Ammon's horn (tissue), 1 donor: ENCODE data around the gene TMEM205.
"Not testable (repeated sequence)": the region's sequence is repeated elsewhere in the genome, so short reads cannot be mapped to it uniquely, and the experiment has no call there.

ENCODE experiments used
- DNase-seq: peaks from one replicate; pipeline ENCODE4 v3.0.0-alpha.2; 2016; ENCODE audit warnings: low spot score

TMEM205 gene

DNA sequence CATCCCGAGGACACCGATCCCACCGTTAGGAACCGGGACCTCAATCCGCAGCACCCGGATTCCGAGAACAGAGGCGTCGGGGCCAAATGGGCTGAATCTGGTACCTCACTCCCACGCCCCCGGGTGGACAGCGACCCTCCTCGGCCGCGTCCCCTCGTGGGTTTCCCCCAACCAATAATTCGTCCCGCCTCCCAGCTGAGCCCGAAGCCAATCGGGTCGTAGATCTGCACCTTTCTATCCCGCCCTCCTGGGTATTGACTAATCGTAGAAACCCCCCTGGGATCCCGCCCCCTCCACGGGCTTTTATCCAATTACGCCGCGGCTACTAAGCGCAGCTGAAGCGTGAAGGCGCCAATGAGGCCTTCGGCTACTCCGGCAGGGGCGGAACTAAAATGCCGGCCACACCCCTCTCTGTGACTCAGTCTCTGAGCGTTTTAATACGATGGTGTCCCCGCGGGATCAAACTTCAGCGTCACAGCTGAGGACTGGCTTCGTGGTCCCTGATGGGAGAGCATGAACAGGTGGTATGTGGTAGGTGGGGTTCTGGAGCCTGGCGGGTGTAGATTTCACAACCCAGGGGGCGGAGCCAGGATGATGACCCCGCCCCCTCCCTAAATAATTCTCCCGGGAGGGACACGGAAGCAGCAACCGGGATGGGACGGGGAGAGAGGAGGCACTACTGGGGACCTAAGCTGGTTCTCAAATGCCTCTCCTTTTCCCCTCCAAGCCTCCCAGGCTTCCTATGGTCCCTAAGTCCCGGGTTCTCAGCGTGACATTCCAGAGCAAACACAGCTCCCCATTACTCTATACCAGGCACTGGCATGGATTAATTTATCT lies at the start of gene TMEM205, which contains the start of gene CCDC159:
TSS of gene TMEM205 (minus strand) at position 165 of the 837 bp plus-strand sequence. CDS start 649 bp downstream, outside the sequence.
TSS of gene CCDC159 (plus strand) at position 416 of the 837 bp plus-strand sequence. CDS start at position 504, 88 bp downstream.
- peak; percentile 98 for DNase-seq

DNA sequence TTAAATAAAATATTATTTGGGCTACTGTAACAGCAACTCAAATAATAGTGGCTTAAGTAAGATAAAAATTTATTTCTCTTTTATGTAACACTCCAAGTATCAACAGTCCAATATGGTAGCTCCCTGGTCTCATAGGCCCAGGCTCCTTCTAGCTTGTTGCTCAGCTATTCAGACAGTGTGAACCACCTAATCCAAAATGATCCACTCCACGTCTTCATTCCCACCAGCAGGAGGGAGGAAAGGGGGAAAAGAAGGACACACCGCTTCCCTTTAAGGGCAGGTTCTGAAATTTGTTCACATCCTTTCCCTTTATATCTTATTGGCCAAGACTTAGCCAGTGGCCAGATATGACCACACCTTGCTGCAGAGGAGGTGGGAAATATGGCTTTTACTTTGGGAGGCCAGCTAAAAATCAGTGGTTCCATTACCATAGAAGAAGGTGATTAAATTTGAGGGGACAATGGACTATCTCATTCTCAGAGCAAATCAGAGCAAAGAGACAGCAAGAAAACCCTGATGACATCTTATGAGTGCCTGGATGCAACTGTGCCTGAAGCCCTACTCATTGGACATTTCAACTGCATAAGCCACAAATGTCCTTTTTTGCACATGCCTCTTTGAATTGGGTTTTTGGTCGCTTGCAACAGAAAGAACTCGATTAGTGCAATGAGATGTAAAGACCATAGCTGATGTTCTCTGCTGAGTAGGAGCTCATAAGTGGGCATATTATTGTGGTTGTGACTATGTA lies 45.0 kb upstream of the TMEM205 start:
- DNase-seq, result no peak

DNA sequence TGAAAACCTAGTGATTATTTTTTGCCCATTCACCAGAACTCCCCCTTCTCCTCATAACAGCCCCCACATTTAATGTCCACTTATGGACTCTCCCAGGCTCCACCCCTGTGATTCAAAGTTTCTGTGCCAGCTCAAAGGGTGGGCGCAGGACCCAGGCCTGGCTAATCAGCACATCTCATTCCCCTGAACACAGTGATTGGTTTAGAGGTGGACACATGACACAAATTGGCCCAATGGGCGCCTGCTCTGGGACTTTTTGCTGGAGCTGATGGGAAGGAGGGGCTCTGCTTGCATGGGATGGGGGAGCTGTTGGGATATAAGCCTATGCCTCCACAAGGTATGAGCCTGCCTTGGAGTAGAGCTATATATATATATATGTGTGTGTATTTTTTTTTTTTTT lies 44.3 kb upstream of the TMEM205 start:
- no peak for DNase-seq

DNA sequence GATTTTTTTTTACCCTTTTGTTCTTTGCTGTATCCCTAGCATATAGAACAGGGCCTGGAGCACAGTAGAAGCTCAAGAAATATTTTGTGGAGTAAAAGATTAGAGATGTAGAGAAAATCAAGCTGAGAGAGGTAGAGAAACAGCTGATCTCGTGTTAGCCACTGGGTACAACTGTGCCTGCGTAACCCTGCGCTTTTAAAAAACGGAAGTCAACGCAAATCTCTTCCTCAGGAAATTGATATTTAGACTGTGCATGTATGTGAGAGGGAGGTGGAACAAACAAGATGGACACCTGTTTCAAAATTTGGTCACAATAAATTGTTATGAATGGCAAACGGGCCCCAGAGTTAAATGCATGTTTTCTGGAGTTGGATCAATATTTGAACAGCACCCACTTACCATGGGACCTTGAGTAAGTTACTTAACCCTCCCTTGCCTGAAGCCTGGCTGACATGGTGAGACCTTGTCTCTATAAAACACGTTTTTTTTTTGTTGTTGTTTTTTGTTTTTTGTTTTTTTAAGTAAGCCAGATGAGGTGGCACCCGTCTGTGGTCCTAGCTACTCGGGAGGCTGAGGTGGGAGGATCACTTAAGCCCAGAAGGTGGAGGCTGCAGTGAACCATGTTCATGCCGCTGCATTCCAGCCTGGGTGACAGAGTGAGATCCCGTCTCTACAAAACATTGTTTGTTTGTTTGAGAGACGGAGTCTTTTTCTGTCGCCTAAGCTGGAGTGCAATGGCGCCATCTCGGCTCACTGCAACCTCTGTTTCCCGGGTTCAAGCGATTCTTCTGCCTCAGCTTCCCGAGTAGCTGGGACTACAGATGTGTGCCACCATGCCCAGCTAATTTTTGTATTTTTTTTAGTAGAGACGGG lies 41.3 kb upstream of the TMEM205 start:
- no peak for DNase-seq

DNA sequence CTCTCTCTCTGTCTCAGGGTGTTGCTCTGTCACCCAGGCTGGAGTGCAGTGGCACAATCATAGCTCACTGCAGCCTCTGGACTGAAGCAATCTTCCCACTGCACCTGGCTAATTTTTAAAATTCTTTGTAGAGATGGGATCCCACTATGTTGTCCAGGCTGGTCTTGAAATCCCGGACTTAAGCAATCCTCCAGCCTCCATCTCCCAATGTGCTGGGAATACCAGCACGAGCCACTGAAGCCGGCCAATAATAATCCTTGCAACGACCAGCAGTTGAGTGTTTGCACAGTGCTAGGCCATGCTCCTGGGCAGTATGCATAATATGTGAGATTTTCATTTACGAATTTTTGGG lies 38.7 kb upstream of the TMEM205 start:
- no peak for DNase-seq

DNA sequence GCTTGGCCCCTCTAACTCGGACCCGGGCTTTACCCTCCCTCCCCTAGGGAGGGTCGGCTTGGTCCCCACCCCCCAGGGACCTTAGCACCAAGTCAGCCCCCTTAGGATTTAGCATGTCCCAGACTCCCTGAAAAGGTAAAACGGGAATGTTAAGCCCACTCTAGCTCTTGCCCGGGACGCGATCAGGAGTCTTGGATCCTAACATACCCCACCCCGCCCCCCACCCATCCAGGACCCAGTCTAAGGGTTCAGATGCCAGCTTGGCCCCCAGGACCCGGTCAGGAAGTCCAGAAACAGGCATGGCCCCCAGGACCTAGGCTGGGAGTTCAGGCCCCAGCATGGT lies 37.6 kb upstream of the TMEM205 start:
- DNase-seq, result no peak

DNA sequence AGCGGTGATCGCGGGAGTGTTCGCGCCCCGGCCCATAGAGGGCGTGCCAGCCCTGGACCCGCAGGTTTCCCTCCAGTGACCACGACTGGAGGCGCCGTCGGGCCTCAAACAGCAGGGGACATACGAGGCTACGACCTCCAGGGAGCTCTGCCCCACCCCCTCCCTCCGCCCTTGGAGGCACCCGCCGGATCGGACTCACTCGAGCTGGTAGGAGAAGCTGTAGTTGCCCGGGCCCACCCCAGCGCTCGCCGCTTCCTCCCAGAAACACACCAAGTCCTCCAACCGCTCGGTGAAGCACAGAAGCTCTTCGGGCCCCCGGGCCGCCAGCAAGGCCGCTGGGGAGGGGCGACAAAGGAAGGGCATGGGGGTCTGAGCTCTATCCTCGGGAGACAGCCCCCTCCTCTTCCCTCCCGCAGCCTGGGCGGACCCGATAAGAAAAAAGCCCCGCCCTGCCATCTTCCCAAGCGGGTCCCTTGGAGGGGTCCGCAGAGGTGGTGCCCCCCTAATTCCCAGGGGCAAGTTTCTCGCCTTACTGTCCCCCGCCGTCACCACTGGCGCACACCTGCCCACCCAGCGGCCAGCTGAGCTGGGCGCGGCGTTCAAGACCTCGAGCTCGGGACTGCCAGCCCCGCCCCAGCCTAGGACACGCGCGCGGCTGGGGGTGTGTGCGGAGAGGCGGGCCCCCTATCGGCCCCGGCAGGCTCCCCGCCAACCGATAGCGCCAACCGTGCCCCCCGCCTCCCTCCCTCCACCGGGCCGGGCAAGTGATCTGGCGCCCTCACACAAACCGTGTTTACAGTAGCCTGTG lies 37.0 kb upstream of the TMEM205 start:
- no peak for DNase-seq

DNA sequence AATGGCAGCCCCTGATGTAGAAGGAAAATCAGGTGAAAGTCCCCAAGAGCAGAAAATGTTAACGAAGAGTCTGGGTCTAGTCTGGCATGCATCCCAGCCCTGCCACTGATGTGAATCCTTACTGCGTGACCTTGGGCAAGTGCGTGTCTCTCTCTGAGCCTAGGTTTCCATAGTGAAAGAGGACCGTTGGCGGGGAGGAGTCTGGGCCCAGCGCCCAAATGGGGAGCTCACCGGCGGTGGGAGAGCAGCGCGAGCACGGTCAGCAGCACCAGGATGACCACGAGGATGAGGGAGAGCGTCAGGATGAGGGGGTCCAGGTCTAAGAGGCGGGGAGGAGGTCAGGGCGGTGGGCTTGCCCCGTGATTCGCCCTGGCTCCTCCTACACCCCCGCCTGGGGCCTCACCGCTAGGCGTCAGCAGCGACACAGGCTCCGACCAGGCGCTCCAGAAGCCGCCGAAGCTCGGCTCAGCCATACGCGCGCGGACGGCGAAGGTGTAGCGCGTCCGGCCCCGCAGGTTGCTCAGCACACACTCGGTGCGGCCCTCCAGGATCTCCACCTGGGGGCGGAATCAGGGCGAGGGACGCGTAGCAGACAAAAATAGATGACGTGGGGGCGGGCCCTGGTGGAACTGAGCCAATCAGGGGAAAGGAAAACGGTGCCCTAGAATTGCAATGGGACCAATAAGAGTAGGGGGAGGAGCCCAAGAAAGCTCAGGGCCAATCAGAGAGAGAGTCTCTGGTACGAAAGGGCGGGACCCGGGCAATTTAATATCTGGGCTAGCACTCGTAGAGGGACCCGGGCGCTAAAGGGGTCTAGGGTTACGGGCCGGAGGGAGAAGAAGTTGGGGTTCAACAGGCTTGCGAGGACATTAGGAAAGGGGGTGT lies 34.8 kb upstream of the TMEM205 start:
- peak; percentile 96 for DNase-seq

DNA sequence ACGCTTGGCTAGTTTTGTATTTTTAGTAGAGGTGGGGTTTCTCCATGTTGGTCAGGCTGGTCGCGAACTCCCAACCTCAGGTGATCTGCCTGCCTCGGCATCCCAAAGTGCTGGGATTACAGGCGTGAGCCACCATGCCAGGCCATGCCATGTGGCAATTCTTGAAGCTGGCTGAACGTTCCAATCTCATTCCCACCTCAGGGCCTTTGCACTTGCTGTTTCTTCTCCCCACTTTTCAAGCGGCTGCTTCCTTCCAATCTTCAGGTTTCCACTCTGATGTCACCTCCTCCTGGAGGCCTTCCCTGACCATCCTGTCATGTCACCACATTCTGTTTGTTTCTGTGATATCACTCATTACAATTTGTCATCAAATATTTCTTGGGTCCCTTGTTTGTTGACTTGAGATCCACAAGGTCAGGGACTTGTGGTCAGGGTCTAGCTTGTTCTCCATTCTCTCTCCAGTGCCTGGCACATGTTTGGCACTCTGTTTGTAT lies 33.8 kb upstream of the TMEM205 start:
- DNase-seq, result no peak

DNA sequence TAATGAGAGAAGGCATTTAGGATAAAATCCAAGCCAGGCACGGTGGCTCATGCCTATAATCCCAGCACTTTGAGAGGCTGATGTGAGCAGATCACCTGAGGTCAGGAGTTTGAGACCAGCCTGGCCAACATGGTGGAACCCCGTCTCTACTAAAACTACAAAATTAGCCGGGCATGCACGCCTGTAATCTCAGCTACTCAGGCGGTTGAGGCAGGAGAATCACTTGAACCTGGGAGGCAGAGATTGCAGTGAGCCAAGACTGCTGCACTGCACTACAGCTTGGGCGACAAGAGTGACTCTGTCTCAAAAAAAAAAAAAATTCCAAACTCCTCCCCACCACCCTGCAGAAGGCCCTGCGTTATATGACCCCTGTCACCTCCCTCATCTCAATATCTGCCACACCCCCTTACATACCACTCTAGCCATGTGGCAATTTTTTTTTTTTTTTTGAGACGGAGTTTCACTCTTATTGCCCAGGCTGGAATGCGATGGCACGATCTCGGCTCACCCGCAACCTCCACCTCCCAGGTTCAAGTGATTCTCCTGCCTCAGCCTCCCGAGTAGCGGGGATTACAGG lies 33.3 kb upstream of the TMEM205 start:
- not testable (repeated sequence) for DNase-seq

DNA sequence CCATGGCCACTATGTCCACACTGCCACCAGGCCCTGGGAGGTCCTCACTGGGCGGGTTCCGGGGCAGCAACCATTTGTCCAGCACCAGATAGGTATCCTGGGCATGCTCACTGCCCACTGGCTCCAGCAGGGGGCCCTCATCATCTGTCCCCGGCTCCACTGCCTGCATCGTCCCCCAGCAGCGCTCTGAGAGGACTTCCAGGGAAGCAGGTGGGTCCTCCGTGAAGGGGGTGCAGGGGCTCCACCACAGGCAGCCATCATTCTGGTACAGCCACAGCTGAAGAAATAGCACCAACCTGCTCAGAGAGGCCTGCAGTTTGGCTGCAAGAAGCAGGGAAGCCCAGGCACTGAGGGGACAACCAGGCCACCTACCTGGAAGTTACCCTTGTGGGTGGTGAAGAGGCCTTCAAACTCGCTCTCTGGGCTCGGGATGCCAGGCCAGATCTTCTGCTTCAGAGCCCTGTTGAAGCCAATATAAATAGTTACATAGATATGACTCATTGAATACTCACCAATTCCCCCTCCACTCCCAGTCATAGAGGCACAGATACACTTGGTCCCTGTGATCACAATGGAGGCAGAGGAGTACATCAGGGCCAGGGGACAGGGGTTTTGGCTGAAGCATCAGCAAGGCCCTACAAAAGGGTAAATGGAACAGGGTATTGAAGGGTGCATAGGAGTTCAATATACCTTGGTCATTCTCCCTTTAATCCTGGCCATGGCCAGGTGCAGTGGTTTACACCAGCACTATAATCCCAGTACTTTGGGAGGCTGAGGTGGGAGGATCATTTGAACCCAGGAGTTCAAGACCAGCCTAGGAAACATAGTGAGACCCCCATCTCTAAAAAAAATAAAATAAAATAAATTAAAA lies 32.5 kb upstream of the TMEM205 start:
- peak; percentile 48 for DNase-seq

DNA sequence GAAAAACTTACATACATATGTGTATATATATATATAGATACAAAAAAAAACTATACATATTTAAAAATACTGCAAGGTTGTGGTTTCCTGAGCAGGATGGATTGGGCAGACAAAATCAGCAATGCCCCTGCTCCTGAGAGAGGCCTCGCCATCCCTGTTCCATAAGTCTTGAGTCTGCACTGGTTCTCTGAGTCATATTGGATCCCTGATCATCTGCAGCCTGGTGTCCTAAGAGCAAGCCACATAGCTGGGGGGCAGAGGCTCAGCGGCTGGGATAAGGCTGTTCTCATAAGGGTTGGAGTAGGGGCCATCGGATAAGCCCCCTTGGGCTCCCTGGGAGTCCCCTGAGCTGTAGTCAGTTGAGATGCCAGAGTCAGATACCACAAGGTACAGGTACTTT lies 31.7 kb upstream of the TMEM205 start:
- DNase-seq, result no peak

DNA sequence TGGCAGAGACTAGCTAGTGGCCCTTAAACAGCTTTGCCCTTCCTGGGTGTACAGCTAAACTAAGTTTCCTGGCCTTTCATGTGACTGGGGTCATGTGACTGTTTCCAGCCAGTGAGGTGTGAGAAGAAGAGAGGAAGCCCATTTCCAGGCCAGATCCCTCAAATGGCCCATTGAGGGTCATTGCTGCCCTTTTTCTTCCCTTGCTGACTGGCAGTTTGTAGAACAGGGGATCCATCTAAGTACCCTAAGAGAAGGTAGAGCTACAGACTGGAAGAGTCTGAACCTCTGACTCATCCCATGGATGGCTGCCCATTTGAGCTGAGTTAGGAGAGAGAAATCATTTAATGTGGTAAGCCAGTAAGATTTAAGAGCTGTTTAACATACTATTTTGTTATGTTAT lies 31.2 kb upstream of the TMEM205 start:
- peak; percentile 48 for DNase-seq

DNA sequence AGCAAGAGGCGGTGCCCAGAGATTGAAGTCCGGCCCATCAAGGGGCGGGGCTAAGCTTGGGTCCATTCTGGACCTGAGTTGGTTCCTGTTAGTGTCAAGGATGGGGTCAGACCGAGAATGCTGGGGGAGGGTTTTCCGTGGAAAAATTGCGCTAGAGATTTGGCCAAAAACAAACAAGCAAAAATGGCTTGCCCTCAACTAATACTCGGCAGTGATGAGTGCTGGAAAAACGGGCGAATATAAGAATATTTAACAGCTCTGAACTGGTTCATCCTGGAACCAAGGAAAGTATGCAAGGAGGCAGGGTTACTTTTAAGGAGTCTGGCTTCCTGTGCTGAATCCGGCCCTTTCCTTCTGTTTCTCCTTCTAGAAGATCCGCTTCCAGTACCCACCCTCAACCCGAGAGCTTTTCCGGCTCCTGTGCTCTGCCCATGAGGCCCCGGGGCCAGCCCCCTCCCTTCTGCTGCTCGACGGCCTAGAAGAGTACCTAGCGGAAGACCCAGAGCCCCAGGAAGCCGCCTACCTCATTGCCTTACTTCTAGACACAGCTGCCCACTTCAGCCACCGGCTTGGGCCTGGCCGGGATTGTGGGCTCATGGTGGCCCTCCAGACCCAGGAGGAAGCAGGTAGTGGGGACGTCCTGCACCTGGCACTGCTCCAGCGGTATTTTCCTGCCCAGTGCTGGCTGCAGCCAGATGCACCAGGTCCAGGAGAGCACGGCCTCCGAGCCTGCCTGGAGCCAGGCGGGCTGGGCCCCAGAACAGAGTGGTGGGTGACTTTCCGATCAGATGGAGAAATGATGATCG lies 29.3 kb upstream of the TMEM205 start:
- no peak for DNase-seq

DNA sequence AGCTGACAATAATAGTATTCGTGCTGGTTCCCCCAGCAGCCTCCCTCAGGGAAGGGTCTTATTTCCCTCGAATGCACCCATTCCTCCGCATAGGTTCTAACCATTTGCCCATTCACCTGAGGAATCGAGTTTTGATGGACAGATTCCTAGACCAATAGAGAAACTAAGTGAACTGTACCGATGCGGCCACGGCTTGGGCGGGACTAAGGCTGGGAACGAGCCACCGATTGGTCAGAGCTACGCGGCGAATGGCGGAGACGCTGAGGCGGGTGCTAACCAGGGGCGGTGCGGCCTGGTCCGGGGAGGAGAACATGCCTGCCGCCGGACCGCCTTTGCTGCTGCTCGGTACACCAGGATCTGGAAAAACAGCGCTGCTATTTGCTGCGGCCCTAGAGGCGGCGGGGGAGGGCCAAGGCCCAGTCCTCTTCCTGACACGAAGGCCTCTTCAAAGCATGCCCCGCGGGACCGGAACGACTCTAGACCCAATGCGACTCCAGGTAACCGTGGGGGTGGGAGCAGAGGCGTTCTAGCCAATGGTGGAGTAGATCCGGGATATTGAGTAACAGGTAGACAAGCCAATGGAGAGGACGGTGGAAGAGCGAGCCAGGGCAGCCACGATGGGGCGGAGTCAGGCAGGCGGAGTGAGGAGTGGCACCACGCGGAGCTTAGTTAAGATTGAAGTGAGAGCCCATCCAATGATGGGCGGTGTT lies 28.5 kb upstream of the TMEM205 start, which contains the start of gene SWSAP1:
TSS of gene SWSAP1 (plus strand) at position 234 of the 710 bp plus-strand sequence. CDS start at position 249, 15 bp downstream.
- peak; percentile 100 for DNase-seq

DNA sequence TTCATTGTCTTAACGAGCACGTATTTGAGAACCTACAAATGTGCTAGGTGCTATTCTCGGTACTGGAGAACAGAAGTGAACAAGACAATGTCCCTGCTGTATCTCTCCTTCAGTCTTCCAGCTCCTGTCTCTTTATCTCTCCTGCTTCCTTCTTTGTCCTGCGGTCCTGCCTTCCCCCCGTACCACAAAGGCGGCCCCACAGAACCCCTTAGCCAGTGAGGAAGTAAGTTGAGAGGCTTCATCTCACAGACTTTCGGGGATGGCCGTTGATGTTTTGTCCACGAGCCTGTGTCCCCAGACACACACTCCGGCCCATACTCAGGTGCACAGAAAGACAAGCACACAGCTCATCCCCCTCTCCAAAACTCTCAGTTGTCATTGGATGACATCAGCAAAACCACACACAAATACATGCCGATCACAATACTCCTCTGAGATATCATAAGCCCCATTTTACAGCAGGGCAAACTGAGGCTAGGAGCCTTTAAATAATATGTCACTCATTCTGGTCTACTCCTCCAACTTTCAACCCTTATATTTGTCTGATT lies 27.9 kb upstream of the TMEM205 start:
- no peak for DNase-seq
